ENCODE results near the gene ASAH2.
A peak's percentile ranks its signal among the peaks of the same experiment; 100 is the strongest.
"Not testable (repeated sequence)": the region's sequence is repeated elsewhere in the genome, so short reads cannot be mapped to it uniquely, and the experiment has no call there.

The ASAH2 gene

GRCh38 chr10:50279489-50279888 lies 28.2 kb upstream of the ASAH2 start:
- H3K36me3 Mint-ChIP-seq (ENCODE audit: insufficient read depth), result no peaks in the 10 kb centered on the region

DNA sequence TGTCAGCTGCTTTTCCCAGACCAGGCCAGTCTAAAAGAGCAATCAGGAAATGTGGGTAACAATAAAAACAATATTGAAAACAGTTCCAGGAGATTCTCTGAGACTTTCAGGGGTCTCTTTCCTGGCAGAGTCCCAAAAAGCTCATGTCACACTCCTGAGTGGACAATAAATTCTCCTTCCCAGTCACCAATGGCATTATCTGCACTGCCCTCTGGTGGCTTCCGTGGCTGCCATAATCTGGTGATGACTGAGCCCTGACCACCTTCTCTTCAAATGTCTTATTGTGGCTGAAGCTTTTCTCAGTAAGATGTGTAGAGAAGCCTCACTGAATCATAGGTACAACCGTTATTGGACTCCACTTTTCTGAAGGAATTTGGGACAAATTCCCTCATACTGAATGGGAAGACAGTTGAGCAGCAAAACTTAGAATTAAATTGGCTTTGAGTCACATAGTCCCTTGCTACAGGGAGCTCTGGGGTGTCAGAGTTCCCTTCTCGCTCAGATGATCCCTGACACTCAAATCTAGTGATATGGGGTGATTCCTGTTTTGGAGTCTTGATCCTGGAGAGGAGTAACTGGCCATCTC lies 24.4 kb upstream of the ASAH2 start:
- no peak overlapping the region for H3K4me3 Mint-ChIP-seq
- H3K4me1 Mint-ChIP-seq (ENCODE audit: low read depth in 2 of 2), result no peaks in the 10 kb centered on the region
- ATAC-seq (replicated peaks) (peak; percentile 32), DNase-seq (peak; percentile 8 to 15 (median 12))
- no peak overlapping the region for H3K27ac Mint-ChIP-seq
- no peaks in the 10 kb centered on the region for H3K36me3 Mint-ChIP-seq (ENCODE audit: insufficient read depth)
- H3K9me3 Mint-ChIP-seq, result no peaks in the 10 kb centered on the region
- peaks cover 32 to 45% of the 10 kb centered on the region in 2 donors for H3K27me3 Mint-ChIP-seq

More at GRCh38 chr10:50279489-50279888, 28.2 kb upstream of the ASAH2 start:
- no peak for DNase-seq
- no peak for ATAC-seq (replicated peaks)
- H3K9me3 Mint-ChIP-seq, result no peaks in the 10 kb centered on the region
- no peaks in the 10 kb centered on the region for H3K4me1 Mint-ChIP-seq (ENCODE audit: low read depth in 2 of 2)
- H3K27me3 Mint-ChIP-seq, result peaks cover 61 to 83% of the 10 kb centered on the region in 2 donors
- H3K27ac Mint-ChIP-seq, result no peak overlapping the region
- no peak overlapping the region for H3K4me3 Mint-ChIP-seq

DNA sequence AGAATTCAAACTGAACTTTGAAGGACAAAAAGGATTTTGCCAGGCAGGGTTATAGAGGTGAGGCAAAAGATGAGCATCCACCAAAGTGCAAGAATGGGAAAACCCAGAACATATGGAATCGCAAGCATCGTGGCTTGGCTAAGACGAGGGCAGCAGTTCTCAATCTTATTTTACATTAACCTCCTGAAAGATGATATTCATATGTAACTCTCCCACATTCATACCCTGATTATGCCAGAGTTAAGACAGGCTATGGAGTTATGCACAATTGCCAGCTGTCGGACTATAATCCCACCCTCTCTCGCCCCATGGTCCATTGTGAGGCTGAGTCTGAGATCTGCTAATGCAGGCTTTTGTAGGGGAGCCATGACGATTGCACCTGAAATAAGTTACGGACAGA lies 21.2 kb upstream of the ASAH2 start:
- H3K4me1 Mint-ChIP-seq (ENCODE audit: low read depth in 2 of 2), result no peaks in the 10 kb centered on the region
- H3K27me3 Mint-ChIP-seq, result peaks cover 19 to 23% of the 10 kb centered on the region in 2 donors
- no peak overlapping the region for H3K4me3 Mint-ChIP-seq
- DNase-seq, result no peak
- ATAC-seq (replicated peaks), result no peak
- H3K36me3 Mint-ChIP-seq (ENCODE audit: insufficient read depth), result no peaks in the 10 kb centered on the region
- no peaks in the 10 kb centered on the region for H3K9me3 Mint-ChIP-seq
- H3K27ac Mint-ChIP-seq, result no peak overlapping the region

GRCh38 chr10:50271564-50272250 lies 20.4 kb upstream of the ASAH2 start:
- DNase-seq, result no peak
- H3K36me3 Mint-ChIP-seq (ENCODE audit: insufficient read depth), result no peaks in the 10 kb centered on the region
- no peaks in the 10 kb centered on the region for H3K9me3 Mint-ChIP-seq
- peaks cover 11 to 24% of the 10 kb centered on the region in 2 donors for H3K27me3 Mint-ChIP-seq
- H3K4me3 Mint-ChIP-seq, result no peak overlapping the region
- no peak overlapping the region for H3K27ac Mint-ChIP-seq
- no peak for ATAC-seq (replicated peaks)
- H3K4me1 Mint-ChIP-seq (ENCODE audit: low read depth in 2 of 2), result no peaks in the 10 kb centered on the region

DNA sequence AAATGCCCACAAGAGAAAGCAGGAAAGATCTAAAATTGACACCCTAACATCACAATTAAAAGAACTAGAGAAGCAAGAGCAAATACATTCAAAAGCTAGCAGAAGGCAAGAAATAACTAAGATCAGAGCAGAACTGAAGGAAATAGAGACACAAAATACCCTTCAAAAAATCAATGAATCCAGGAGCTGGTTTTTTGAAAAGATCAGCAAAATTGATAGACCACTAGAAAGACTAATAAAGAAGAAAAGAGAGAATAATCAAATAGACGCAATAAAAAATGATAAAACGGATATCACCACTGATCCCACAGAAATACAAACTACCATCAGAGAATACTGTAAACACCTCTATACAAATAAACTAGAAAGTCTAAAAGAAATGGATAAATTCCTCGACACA lies 16.6 kb upstream of the ASAH2 start:
- peaks cover 29 to 50% of the 10 kb centered on the region in 2 donors for H3K27me3 Mint-ChIP-seq
- not testable (repeated sequence) for H3K4me3 Mint-ChIP-seq; ATAC-seq (replicated peaks); DNase-seq; H3K36me3 Mint-ChIP-seq (ENCODE audit: insufficient read depth); H3K4me1 Mint-ChIP-seq (ENCODE audit: low read depth in 2 of 2); H3K9me3 Mint-ChIP-seq; H3K27ac Mint-ChIP-seq

- H3K4me1 Mint-ChIP-seq (ENCODE audit: low read depth in 2 of 2), result peaks cover 9 to 13% of the 10 kb centered on the region in 2 donors
- H3K27me3 Mint-ChIP-seq, result peaks cover 57 to 61% of the 10 kb centered on the region in 2 donors
- ATAC-seq (replicated peaks); DNase-seq; H3K9me3 Mint-ChIP-seq; H3K27ac Mint-ChIP-seq; H3K36me3 Mint-ChIP-seq (ENCODE audit: insufficient read depth): not testable (repeated sequence)
- H3K4me3 Mint-ChIP-seq, result peak overlapping the region in 1 of 2 donors; percentile 44
These were observed 11.3 kb upstream of the ASAH2 start for GRCh38 chr10:50262625-50263024.

GRCh38 chr10:50260791-50261281 lies 9.5 kb upstream of the ASAH2 start:
- ATAC-seq (replicated peaks) (peak; percentile 93), DNase-seq (no peak)
- Mint-ChIP-seq H3K4me3 (no peak overlapping the region), H3K27me3 (peaks cover 54 to 58% of the 10 kb centered on the region in 2 donors), H3K27ac (no peak overlapping the region), H3K36me3 (ENCODE audit: insufficient read depth) (no peaks in the 10 kb centered on the region), H3K9me3 (no peaks in the 10 kb centered on the region), H3K4me1 (ENCODE audit: low read depth in 2 of 2) (peaks cover 9 to 13% of the 10 kb centered on the region in 2 donors)

DNA sequence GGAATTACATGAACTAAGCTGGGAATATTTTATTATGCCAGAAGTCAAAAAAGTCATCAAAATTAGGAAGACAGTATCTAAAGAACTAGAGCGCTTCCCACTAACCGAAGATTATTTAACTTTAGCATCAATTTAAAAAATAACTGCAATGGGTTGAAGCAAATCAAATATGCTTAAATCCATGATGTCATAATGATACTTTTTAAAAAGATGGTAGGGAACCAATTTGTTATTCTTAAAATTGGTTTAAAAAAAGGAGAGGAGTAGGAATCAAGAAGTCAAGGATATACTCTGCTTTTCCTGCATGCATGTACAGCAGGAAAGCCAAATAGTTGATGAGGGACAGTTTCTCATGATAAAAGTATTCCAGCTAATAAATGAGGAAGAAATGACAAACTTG lies 3.2 kb upstream of the ASAH2 start:
- Mint-ChIP-seq H3K27ac (no peak overlapping the region), H3K4me1 (ENCODE audit: low read depth in 2 of 2) (no peaks in the 10 kb centered on the region), H3K27me3 (peaks cover 54 to 56% of the 10 kb centered on the region in 2 donors), H3K4me3 (no peak overlapping the region), H3K36me3 (ENCODE audit: insufficient read depth) (no peaks in the 10 kb centered on the region), H3K9me3 (no peaks in the 10 kb centered on the region)
- no peak for DNase-seq
- no peak for ATAC-seq (replicated peaks)

- ATAC-seq (replicated peaks), result no peak
- Mint-ChIP-seq H3K36me3 (ENCODE audit: insufficient read depth) (no peaks in the 10 kb centered on the region), H3K27me3 (peaks cover 48 to 63% of the 10 kb centered on the region in 2 donors), H3K9me3 (no peaks in the 10 kb centered on the region), H3K27ac (no peak overlapping the region), H3K4me3 (no peak overlapping the region), H3K4me1 (ENCODE audit: low read depth in 2 of 2) (no peaks in the 10 kb centered on the region)
- DNase-seq, result no peak
These were observed 1.0 kb downstream of the ASAH2 start for GRCh38 chr10:50250096-50250854.

GRCh38 chr10:50248598-50248997 lies 2.7 kb downstream of the ASAH2 start:
- ATAC-seq (replicated peaks) (no peak), DNase-seq (no peak)
- H3K36me3 Mint-ChIP-seq (ENCODE audit: insufficient read depth), result no peaks in the 10 kb centered on the region
- H3K4me3 Mint-ChIP-seq, result no peak overlapping the region
- H3K4me1 Mint-ChIP-seq (ENCODE audit: low read depth in 2 of 2), result no peaks in the 10 kb centered on the region
- H3K27ac Mint-ChIP-seq, result no peak overlapping the region
- H3K9me3 Mint-ChIP-seq, result no peaks in the 10 kb centered on the region
- peaks cover 47 to 69% of the 10 kb centered on the region in 2 donors for H3K27me3 Mint-ChIP-seq

DNA sequence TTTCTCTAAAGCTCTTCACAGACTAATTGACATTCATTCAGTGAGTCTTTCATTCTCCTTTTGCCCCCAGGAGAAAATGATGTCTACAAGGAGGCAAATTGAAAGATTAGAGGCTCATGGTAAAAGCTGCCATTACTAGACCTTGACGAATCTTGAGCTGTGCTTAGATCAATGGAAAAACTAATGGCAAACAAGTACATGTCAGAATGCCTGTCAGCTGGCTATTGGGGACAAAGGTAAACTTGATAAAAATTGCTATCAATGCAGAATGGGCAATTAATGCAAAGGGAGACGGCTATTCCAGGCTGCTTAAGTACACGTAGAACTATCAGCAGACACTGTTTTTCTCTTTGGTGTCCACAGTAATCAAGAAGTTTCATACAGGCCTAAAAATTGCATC lies 3.3 kb downstream of the ASAH2 start:
- H3K4me3 Mint-ChIP-seq, result no peak overlapping the region
- H3K36me3 Mint-ChIP-seq (ENCODE audit: insufficient read depth), result no peaks in the 10 kb centered on the region
- H3K27ac Mint-ChIP-seq, result no peak overlapping the region
- H3K9me3 Mint-ChIP-seq, result no peaks in the 10 kb centered on the region
- ATAC-seq (replicated peaks) (no peak), DNase-seq (no peak)
- H3K27me3 Mint-ChIP-seq, result peaks cover 41 to 69% of the 10 kb centered on the region in 2 donors
- no peaks in the 10 kb centered on the region for H3K4me1 Mint-ChIP-seq (ENCODE audit: low read depth in 2 of 2)

GRCh38 chr10:50244201-50244600 lies 7.1 kb downstream of the ASAH2 start:
- ATAC-seq (replicated peaks), result no peak
- H3K4me1 Mint-ChIP-seq (ENCODE audit: low read depth in 2 of 2), result no peaks in the 10 kb centered on the region
- no peak overlapping the region for H3K4me3 Mint-ChIP-seq
- no peaks in the 10 kb centered on the region for H3K9me3 Mint-ChIP-seq
- H3K27ac Mint-ChIP-seq, result no peak overlapping the region
- H3K27me3 Mint-ChIP-seq, result peaks cover 50 to 86% of the 10 kb centered on the region in 2 donors
- no peak for DNase-seq
- no peaks in the 10 kb centered on the region for H3K36me3 Mint-ChIP-seq (ENCODE audit: insufficient read depth)

- Mint-ChIP-seq H3K36me3 (ENCODE audit: insufficient read depth) (no peaks in the 10 kb centered on the region), H3K4me3 (no peak overlapping the region), H3K4me1 (ENCODE audit: low read depth in 2 of 2) (no peaks in the 10 kb centered on the region), H3K27me3 (peaks cover 51 to 84% of the 10 kb centered on the region in 2 donors), H3K27ac (no peak overlapping the region), H3K9me3 (no peaks in the 10 kb centered on the region)
- DNase-seq (no peak), ATAC-seq (replicated peaks) (no peak)
These were observed 8.5 kb downstream of the ASAH2 start for GRCh38 chr10:50242777-50243176.
